Upper lobe of left lung (tissue), 4 donors: ENCODE results near the gene SVIP.

Experiments
- CTCF ChIP-seq, 6 experiments: fragments of 450-650 bp in 4 of 6; fragments of 200-600 bp in 2 of 6; sonication (generic) in 2 of 6; IDR thresholded peaks; one replicate each; pipeline ENCODE4 v1.5.1; 2016 to 2019; ENCODE audit warnings: antibody characterized with exemption in 6 of 6
- POLR2A ChIP-seq, 4 donors: fragments of 450-650 bp; IDR thresholded peaks; one replicate each; pipeline ENCODE4 v1.5.1; 2016 to 2017; ENCODE audit warnings: antibody characterized with exemption in 4 of 4, mild to moderate bottlenecking in 2 of 4

DNA sequence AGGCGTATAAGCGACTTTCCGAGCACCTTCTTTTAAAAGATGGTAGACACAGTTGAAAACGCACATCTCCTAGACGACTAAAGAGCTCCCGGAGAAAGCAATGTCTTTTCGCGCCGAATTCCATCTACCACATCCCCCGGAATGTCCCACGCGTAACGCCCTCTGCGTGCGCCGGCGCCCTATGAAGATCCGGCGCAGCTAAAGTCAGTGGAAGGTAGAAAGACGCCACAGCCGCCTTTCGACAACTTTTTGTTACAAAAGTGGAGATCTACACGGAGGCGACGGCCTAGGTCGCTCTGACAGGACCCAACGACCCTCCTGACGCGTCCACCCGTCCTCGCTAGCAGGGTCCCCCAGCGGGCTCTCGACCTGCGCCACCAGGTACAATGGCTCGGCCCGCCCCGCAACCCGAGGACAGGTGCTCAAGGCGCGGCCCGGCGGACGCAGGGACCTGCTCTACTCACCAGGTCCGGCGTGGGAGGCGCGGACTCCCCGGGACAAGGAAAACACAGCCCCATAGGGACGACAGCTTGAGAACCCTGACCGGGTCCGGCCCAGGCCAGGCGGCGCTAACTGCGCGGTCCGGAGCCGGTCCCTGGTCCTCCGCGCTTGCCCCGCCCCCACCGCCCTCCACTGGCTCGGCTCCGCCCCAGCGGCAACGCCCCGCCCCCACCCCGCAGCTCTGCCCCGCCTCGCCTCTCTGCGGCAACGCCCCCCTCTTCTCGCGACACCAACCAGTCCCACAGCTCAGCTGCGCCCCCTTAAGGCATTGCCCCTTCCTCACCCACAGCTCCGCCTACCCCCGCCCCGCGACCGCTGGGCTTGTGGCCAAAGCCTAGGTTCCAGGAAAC is at the start of gene SVIP:
- TF ChIP-seq POLR2A (IDR thresholded peaks at IDR 0.05) (peak in 3 of 4 donors; percentile 70 to 88 (median 81)), CTCF (IDR thresholded peaks at IDR 0.05) (peak; percentile 43 to 80 (median 56))
